HG03354 (cell line): ENCODE data around the gene JAKMIP2.

Experiments
- ATAC-seq: cut with Tn5 transposase; IDR thresholded peaks from one replicate; pipeline ENCODE4 v1.9.1; 2021; ENCODE audit warnings: mild to moderate bottlenecking; ENCODE audit not compliant: unreplicated experiment, poor library complexity, severe bottlenecking

JAKMIP2 gene

GRCh38 chr5:147711019-147711418, 71.5 kb downstream of the JAKMIP2 start:
- ATAC-seq, result no peak

- ATAC-seq, result no peak
These were observed 73.8 kb downstream of the JAKMIP2 start for GRCh38 chr5:147708708-147709107.

- ATAC-seq, result peak; percentile 52
These were observed 78.0 kb downstream of the JAKMIP2 start for GRCh38 chr5:147704544-147704943.

GRCh38 chr5:147701468-147701867, 81.1 kb downstream of the JAKMIP2 start:
- ATAC-seq, result no peak

- ATAC-seq, result no peak
These were observed 82.9 kb downstream of the JAKMIP2 start for GRCh38 chr5:147699496-147700088.

GRCh38 chr5:147697380-147697779, 85.1 kb downstream of the JAKMIP2 start:
- ATAC-seq, result no peak

GRCh38 chr5:147694772-147695171, 87.8 kb downstream of the JAKMIP2 start:
- no peak for ATAC-seq

GRCh38 chr5:147693233-147693632, 89.3 kb downstream of the JAKMIP2 start:
- ATAC-seq, result no peak

- no peak for ATAC-seq
These were observed 91.4 kb downstream of the JAKMIP2 start for GRCh38 chr5:147691130-147691529.

GRCh38 chr5:147690595-147690994, 91.9 kb downstream of the JAKMIP2 start:
- no peak for ATAC-seq

GRCh38 chr5:147689426-147689825, 93.1 kb downstream of the JAKMIP2 start:
- no peak for ATAC-seq

- ATAC-seq, result no peak
These were observed 93.7 kb downstream of the JAKMIP2 start for GRCh38 chr5:147688656-147689356.

- ATAC-seq, result no peak
These were observed 95.4 kb downstream of the JAKMIP2 start for GRCh38 chr5:147687118-147687517.

GRCh38 chr5:147686421-147686820, 96.1 kb downstream of the JAKMIP2 start:
- ATAC-seq, result no peak

GRCh38 chr5:147685993-147686392, 96.5 kb downstream of the JAKMIP2 start:
- no peak for ATAC-seq

GRCh38 chr5:147675168-147675567, 107.4 kb downstream of the JAKMIP2 start:
- ATAC-seq, result no peak

GRCh38 chr5:147674411-147674810, 108.1 kb downstream of the JAKMIP2 start:
- no peak for ATAC-seq

GRCh38 chr5:147673791-147674190, 108.7 kb downstream of the JAKMIP2 start:
- ATAC-seq, result no peak

GRCh38 chr5:147673266-147673665, 109.3 kb downstream of the JAKMIP2 start:
- no peak for ATAC-seq

- no peak for ATAC-seq
These were observed 111.2 kb downstream of the JAKMIP2 start for GRCh38 chr5:147671365-147671764.

GRCh38 chr5:147670815-147671214, 111.7 kb downstream of the JAKMIP2 start:
- ATAC-seq, result no peak
